Measurements from ENCODE around the gene ACP7.

DNA sequence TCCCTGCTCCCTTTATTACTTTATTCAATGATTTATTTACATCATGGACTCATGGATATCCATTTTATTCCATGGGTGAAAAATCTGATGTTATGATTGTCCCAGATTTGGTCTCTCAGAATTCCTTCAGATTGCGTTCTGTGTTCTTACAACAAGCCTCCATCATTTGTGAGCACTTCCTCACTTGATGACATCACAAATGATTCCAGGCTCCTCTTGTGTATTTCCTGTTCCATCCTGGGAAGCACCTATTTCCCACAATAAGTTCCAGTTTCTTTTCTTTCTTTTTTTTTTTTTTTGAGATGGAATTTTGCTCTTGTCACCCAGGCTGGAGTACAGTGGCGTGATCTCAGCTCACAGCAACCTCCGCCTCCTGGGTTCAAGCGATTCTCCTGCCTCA is 6.7 kb downstream of the ACP7 start:
- TF ChIP-seq, protein P1, sequence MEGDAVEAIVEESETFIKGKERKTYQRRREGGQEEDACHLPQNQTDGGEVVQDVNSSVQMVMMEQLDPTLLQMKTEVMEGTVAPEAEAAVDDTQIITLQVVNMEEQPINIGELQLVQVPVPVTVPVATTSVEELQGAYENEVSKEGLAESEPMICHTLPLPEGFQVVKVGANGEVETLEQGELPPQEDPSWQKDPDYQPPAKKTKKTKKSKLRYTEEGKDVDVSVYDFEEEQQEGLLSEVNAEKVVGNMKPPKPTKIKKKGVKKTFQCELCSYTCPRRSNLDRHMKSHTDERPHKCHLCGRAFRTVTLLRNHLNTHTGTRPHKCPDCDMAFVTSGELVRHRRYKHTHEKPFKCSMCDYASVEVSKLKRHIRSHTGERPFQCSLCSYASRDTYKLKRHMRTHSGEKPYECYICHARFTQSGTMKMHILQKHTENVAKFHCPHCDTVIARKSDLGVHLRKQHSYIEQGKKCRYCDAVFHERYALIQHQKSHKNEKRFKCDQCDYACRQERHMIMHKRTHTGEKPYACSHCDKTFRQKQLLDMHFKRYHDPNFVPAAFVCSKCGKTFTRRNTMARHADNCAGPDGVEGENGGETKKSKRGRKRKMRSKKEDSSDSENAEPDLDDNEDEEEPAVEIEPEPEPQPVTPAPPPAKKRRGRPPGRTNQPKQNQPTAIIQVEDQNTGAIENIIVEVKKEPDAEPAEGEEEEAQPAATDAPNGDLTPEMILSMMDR (IDR thresholded peaks at IDR 0.05): no peak
- TF ChIP-seq POLR2A (IDR thresholded peaks at IDR 0.05): no peak

All from lower leg skin (tissue), 3 donors.